ENCODE results near the gene TEDC2. TPM values are rescaled to one million over a fixed set of nuclear protein-coding genes. Genes with fewer than 3 reads are reported as not detected.

The TEDC2 gene
- total and polyA plus RNA-seq, 12 donors = 0.29 to 2.3 (median 0.95) TPM

DNA sequence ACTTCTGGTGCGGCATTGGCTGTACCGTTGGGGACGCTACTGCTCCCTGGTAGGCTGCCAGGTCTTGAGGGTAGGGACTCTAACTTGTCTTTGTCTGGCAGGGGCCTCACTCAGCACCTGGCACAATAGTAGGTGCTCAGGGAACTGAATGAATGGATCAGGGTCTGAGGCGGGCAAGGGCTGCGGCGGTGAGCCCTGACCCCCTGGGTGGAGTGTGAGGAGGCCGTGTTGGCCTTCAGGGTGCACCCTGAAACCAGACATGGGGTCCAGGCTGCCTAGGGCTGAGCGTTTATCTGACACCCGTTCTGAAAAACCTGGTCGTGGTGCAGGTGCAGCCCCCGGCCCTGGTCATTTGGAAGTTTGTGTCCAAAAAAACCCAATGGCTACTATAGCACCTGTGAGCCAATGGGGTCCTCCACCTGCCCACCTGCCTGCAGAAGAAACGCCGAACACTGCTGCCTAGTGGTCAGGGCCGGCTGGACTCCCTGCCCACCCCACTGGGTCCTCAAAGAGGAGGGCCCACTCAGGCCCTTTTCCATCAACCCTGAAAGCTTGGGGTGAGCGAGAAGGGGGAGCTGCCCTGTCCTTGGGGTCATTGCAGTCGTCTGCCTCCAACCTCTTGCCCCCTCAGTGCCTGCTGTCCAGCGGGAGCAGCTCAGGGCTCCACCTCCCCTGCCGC is 49.0 kb downstream of the TEDC2 start:
- no peak for DNase-seq
- peak overlapping the region in 1 of 10 donors; percentile 88 for H3K27ac ChIP-seq
- 91% methylated on average over 18 of the region's 18 CpGs for WGBS, 2 donors
- no peak for ATAC-seq
- intact Hi-C loops (cut with DNase I) = loop anchor here in 3 of 10 donors (10.0 kb wide), 4 partner anchors 74 to 354 kb away; partner anchors contain the start of genes CASKIN1 (in 1 of the 3), CCNF (in 1 of the 3) and TRAF7 (in 1 of the 3)
- no peaks in the 10 kb centered on the region for H3K27me3 ChIP-seq
- H3K4me1 ChIP-seq = peaks cover 0 to 61% (median 14%) of the 10 kb centered on the region in 9 donors
- TF ChIP-seq CTCF (IDR thresholded peaks at IDR 0.05) = no peak
- H3K9me3 ChIP-seq = no peaks in the 10 kb centered on the region
- H3K36me3 ChIP-seq = no peaks in the 10 kb centered on the region
- H3K4me3 ChIP-seq = no peak overlapping the region

DNA sequence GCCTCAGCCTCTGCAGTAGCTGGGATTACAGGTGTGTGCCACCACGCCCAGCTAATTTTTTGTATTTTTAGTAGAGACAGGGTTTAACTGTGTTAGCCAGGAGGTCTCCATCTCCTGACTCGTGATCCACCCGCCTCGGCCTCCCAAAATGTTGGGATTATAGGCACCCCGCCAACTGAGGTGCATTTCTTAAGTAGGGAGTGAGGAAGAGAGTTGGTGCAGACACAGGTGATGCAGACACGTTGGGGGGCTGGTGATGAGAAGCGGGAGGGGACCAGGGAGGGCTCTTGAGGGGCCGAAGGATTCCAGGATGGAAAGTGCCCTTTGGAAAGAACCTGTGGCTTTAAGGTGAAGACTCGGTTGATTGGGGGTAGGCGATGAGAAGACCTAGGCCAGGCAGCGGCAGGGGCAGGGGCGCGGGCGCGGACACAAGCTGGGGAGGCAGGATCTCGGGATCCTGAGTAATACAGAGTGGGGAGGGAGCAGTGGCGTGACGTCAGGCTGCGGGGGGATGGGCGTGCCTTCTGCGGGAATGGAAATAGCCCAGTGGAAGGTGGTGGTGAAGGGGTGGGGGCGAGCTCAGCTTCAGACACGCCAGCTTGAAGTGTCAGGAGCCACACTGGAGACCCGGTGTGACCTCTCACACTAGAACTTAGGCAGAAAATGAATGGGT is 51.4 kb downstream of the TEDC2 start:
- Histone ChIP-seq H3K27me3 (no peaks in the 10 kb centered on the region), H3K9me3 (no peaks in the 10 kb centered on the region), H3K4me1 (peaks cover 14 to 78% (median 27%) of the 10 kb centered on the region in 9 donors), H3K36me3 (no peaks in the 10 kb centered on the region), H3K4me3 (no peak overlapping the region), H3K27ac (no peak overlapping the region)
- no peak for TF ChIP-seq CTCF (IDR thresholded peaks at IDR 0.05)
- WGBS, 2 donors = 46 to 51% methylated on average over 24 of the region's 24 CpGs
- intact Hi-C loops (cut with DNase I) = no loop called here
- ATAC-seq (peak in 1 of 8 donors; percentile 8), DNase-seq (peak; percentile 67 to 70)

DNA sequence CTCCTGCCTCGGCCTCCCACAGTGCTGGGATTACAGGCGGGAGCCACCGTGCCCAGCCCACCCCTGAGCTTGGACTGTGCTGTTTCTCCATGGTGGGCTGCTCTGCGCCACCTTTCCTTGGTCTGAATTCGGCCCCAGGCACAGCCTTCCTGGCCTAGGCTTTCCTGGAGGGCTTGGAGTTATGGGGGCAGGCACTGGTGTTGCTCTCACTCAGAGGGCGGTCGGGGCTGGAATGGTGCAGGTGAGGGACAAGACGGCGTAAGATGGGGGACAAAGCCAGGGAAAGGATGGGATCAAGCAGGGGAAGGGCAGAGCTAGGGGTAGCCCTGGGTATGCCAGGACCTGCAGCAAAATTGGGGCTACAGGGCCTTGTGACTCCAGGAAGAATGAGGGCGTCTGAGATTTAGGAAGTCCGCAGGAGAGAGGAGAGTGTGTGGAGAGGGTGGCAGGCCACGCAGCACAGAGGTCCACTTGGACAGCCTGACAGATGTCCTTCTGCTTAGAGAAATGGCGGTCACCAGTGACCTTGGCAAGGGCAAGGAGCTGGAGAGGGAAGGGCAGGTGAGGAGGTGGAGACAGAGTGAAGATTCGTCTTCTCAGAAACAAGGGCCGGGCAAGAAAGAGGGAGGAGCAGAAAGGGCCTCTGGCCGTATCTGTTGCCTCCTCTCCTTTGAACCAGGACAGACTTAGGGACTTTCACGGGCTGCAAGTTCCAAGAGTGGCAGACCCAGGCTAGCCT is 52.3 kb downstream of the TEDC2 start:
- 91 to 94% methylated on average over 17 of the region's 17 CpGs for WGBS, 2 donors
- Histone ChIP-seq H3K4me1 (peaks cover 23 to 79% (median 36%) of the 10 kb centered on the region in 9 donors), H3K9me3 (no peaks in the 10 kb centered on the region), H3K27ac (peak overlapping the region in 4 of 10 donors; percentile 4 to 99 (median 98)), H3K36me3 (no peaks in the 10 kb centered on the region), H3K4me3 (no peak overlapping the region), H3K27me3 (no peaks in the 10 kb centered on the region)
- ATAC-seq (no peak), DNase-seq (no peak)
- intact Hi-C loops (cut with DNase I) = no loop called here
- no peak for TF ChIP-seq CTCF (IDR thresholded peaks at IDR 0.05)

DNA sequence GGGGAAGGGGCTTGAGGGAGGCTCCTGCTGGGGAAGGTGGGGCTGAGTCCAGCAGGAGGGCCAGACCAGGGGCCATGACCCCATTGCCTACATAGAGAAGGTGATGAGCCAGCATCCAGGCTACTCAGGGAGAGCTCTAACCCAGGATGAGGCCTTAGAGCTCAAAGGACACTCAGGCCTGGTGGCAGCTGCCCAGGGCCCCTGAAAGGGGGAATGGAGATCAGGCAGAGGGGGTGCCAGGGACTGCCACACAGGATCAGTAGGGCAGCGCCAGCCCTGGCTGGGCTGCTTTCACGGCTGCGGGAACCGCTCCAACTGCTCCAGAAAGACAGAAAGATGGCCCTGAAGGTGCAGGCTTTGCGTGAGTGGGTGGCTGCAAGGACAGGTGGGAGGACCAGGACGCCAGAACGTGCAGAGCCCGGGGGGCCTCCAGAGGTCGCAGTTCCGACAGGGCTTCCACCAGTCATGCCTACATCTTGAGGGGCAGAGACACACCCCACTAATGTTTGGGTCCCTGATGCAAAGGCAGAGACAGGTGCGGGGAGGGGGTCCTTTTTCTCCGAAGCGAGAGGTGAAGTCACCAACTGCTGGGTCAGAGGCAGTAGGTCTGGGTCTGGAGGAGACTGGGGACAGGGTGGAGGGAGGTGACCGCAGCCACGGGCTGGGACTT is 53.0 kb downstream of the TEDC2 start:
- H3K36me3 ChIP-seq = no peaks in the 10 kb centered on the region
- H3K4me3 ChIP-seq = peak overlapping the region in 9 of 10 donors; percentile 91 to 100 (median 97)
- 44% methylated on average over 15 of the region's 15 CpGs for WGBS, 2 donors
- peak overlapping the region in 9 of 10 donors; percentile 84 to 99 (median 97) for H3K27ac ChIP-seq
- DNase-seq (no peak), ATAC-seq (peak in 4 of 8 donors; percentile 0 to 6 (median 1))
- peak in 1 of 9 donors; percentile 9 for TF ChIP-seq CTCF (IDR thresholded peaks at IDR 0.05)
- H3K4me1 ChIP-seq = peaks cover 28 to 80% (median 43%) of the 10 kb centered on the region in 9 donors
- no peaks in the 10 kb centered on the region for H3K9me3 ChIP-seq
- H3K27me3 ChIP-seq = no peaks in the 10 kb centered on the region
- intact Hi-C loops (cut with DNase I) = no loop called here

Measured in heart right ventricle (tissue), 16 donors.